Activated CD8-positive, alpha-beta memory T cell treated with anti-CD3 and anti-CD28 coated beads, Interleukin-2, amount 50 U/mL, for 24 hours (primary cell): Measurements from ENCODE around the gene PPP1R14B.

Experiments used
- DNase-seq: peaks from one replicate; pipeline ENCODE4 v3.0.0-alpha.2; 2020; ENCODE audit errors: extremely low read depth

Gene PPP1R14B

GRCh38 chr11:64230985-64231365, 15.8 kb downstream of the PPP1R14B start:
- no peak for DNase-seq

GRCh38 chr11:64230171-64230984, 16.4 kb downstream of the PPP1R14B start, which contains the start of gene DNAJC4:
DNAJC4 (plus strand) TSS chr11:64230548; CDS start chr11:64230855, 307 bp downstream.
- DNase-seq, result peak; percentile 79

GRCh38 chr11:64229744-64230170, 17.0 kb downstream of the PPP1R14B start:
- DNase-seq, result no peak

GRCh38 chr11:64229090-64229743, 17.5 kb downstream of the PPP1R14B start:
- no peak for DNase-seq

GRCh38 chr11:64227405-64227956, 19.3 kb downstream of the PPP1R14B start:
- DNase-seq, result no peak

GRCh38 chr11:64226507-64227051, 20.2 kb downstream of the PPP1R14B start:
- DNase-seq, result no peak

GRCh38 chr11:64225608-64226506, 20.9 kb downstream of the PPP1R14B start, which contains the start of the genes NUDT22 and TRPT1:
NUDT22 (plus strand) TSS chr11:64226274; CDS start chr11:64226653, 379 bp downstream.
TRPT1 (minus strand) TSS chr11:64226186; CDS start chr11:64225860, 326 bp downstream.
- DNase-seq, result peak; percentile 80

- DNase-seq, result no peak
These were observed 21.7 kb downstream of the PPP1R14B start for GRCh38 chr11:64224891-64225607.

- no peak for DNase-seq
These were observed 22.4 kb downstream of the PPP1R14B start for GRCh38 chr11:64224151-64224890.

- no peak for DNase-seq
These were observed 23.6 kb downstream of the PPP1R14B start for GRCh38 chr11:64223001-64223651.

- DNase-seq, result no peak
These were observed 24.1 kb downstream of the PPP1R14B start for GRCh38 chr11:64222651-64223000.

GRCh38 chr11:64220798-64221197, 25.9 kb downstream of the PPP1R14B start:
- no peak for DNase-seq

- DNase-seq, result no peak
These were observed 26.5 kb downstream of the PPP1R14B start for GRCh38 chr11:64220271-64220670.

- no peak for DNase-seq
These were observed 27.0 kb downstream of the PPP1R14B start for GRCh38 chr11:64219755-64220154.

- no peak for DNase-seq
These were observed 27.4 kb downstream of the PPP1R14B start for GRCh38 chr11:64219354-64219684.

- no peak for DNase-seq
These were observed 28.0 kb downstream of the PPP1R14B start for GRCh38 chr11:64218628-64219353.

GRCh38 chr11:64216879-64217278, 29.9 kb downstream of the PPP1R14B start:
- DNase-seq, result no peak

- DNase-seq, result no peak
These were observed 35.4 kb downstream of the PPP1R14B start for GRCh38 chr11:64211181-64211872.
